ENCODE measurements around the gene TYMS.

Gene TYMS

GRCh38 chr18:647304-647703 lies 10.1 kb upstream of the TYMS start:
- DNase-seq = no peak

GRCh38 chr18:649341-649740 lies 8.1 kb upstream of the TYMS start:
- DNase-seq = no peak

DNA sequence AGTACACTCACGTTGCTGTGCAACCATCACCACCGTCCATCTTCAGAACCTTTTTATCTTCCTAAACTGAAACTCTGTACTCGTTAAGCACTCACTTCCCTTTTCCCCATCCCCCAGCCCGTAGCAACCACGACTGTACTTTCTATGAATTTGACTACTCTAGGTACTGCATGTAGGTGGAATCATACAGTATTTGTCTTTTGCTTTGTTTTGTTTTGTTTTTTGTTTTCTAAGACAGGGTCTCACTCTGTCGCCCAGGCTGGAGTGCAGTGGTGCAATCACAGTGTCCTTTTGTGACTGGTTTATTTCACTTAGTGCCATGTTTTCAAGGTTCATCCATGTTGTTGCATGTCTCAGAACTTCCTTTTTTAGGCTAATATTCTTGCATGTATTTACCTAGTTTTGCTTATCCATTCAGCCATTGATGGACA lies 7.0 kb upstream of the TYMS start:
- DNase-seq = no peak

GRCh38 chr18:652131-652530 lies 5.3 kb upstream of the TYMS start:
- no peak for DNase-seq

GRCh38 chr18:653512-653911 lies 3.9 kb upstream of the TYMS start:
- DNase-seq = no peak

DNA sequence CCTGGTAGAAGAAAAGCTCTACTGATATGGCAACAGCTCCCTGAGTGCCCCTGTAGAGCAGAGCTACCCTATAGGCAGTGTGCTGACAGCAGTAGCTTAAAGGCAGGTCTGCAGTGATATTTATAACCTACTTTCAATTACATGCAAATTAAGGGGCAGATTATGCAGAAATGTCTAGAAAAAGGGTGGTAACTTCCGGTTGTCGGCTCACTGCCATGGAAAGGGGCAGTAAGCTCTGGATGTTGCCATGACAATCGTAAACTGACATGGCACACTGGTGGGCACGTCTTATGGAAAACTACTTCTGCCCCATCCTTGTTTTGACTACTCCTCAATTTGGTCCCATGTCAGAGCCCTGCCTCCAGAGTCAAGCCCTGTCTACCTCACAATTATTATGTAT lies 2.9 kb upstream of the TYMS start:
- DNase-seq = no peak

DNA sequence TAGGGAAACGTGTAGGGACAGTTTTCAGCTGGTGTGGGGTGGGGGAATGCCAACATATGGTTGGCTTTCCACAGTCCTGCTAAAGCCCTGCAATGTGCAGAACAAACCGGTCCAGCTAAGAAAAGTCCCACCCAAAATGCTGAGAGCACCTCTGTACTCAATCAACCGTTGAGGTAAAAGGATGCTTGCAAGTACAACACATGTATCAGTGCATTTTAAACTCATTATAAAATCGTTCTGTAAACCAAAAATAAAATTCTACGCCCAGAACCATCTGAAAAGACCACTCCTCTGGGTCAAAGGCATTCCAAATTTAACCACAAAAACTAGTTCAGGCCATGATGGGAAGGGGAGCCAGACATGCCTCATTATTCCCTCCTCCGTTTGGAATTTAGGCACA lies 2.0 kb upstream of the TYMS start:
- DNase-seq = peak; percentile 64

- peak; percentile 91 for DNase-seq
Measured at GRCh38 chr18:658001-658946, 821 bp downstream of the TYMS start.

- no peak for DNase-seq
Measured at GRCh38 chr18:658947-659533, 1.6 kb downstream of the TYMS start.

- no peak for DNase-seq
Measured at GRCh38 chr18:659597-659996, 2.1 kb downstream of the TYMS start.

GRCh38 chr18:662197-662596 lies 4.7 kb downstream of the TYMS start:
- no peak for DNase-seq

GRCh38 chr18:666177-666576 lies 8.7 kb downstream of the TYMS start:
- no peak for DNase-seq

GRCh38 chr18:666628-667027 lies 9.2 kb downstream of the TYMS start:
- no peak for DNase-seq

GRCh38 chr18:668260-668659 lies 10.8 kb downstream of the TYMS start:
- no peak for DNase-seq

DNA sequence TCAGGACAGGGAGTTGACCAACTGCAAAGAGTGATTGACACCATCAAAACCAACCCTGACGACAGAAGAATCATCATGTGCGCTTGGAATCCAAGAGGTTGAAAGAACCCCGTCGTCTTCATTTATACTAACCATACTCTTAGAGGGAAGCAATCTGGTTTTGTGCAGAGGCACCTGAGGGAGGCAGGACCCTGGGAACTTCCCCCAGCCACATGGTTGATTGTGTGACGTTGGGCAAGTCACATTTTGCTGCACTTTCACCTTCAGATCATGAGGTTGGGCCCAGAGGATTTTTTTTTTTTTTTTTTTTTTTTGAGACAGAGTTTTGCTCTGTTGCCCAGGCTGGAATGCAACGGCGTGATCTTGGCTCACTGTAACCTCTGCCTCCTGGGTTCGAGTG lies 11.6 kb downstream of the TYMS start:
- DNase-seq = no peak

DNA sequence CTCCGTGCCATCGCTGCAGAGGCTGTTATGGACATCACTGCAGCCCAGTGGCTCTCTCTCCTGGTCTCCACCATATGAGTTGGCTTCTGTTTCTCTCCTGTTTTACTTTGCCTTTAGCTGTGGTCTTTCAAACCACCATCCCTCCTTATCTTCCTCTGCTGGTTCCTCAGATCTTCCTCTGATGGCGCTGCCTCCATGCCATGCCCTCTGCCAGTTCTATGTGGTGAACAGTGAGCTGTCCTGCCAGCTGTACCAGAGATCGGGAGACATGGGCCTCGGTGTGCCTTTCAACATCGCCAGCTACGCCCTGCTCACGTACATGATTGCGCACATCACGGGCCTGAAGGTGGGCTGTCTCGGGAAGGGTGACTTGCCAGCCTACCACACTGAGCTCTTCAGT lies 13.1 kb downstream of the TYMS start:
- no peak for DNase-seq

DNA sequence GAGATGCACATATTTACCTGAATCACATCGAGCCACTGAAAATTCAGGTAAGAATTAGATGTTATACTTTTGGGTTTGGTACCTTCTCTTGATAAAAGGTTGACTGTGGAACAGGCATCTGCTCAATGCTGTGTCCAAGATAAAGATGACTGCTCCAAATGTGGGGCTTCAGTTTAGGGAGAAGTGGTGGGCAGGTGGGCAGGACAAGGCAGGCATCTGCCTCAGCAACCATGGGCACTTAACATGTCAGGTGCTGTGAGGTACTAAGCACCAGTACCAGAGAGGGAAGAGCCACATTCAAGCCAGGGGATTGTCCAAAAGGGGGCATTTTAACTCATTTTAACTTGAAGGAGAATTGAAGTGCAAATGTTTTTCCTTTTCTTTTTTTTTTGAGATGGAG lies 14.0 kb downstream of the TYMS start:
- DNase-seq = no peak

DNA sequence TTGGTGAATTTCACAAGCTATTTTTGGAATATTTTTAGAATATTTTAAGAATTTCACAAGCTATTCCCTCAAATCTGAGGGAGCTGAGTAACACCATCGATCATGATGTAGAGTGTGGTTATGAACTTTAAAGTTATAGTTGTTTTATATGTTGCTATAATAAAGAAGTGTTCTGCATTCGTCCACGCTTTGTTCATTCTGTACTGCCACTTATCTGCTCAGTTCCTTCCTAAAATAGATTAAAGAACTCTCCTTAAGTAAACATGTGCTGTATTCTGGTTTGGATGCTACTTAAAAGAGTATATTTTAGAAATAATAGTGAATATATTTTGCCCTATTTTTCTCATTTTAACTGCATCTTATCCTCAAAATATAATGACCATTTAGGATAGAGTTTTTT lies 15.9 kb downstream of the TYMS start:
- DNase-seq = no peak

- DNase-seq = no peak
Measured at GRCh38 chr18:673769-674168, 16.3 kb downstream of the TYMS start.

GRCh38 chr18:675307-675706 lies 17.9 kb downstream of the TYMS start:
- no peak for DNase-seq

- DNase-seq = no peak
Measured at GRCh38 chr18:676069-676468, 18.6 kb downstream of the TYMS start.

GRCh38 chr18:676736-677135 lies 19.3 kb downstream of the TYMS start:
- no peak for DNase-seq

DNA sequence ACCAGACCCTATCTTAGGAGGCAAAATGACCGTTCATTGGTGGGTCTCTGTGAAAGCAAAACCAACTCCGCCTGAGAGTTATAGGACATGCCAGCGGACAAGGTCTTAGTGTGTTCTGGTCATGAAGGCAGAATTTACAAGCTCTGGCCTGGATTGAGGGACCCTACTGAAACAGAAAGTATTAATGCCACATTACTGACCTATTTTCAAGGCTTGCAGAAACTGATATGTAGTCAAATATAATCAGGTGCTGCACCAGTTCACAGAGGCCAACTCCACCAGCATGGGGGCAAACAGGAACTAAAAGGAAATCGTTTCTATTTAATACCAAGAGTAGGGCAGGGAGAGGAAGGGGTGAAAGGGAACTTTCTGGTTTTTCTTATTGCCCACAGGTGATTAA lies 19.7 kb downstream of the TYMS start:
- DNase-seq = no peak

DNA sequence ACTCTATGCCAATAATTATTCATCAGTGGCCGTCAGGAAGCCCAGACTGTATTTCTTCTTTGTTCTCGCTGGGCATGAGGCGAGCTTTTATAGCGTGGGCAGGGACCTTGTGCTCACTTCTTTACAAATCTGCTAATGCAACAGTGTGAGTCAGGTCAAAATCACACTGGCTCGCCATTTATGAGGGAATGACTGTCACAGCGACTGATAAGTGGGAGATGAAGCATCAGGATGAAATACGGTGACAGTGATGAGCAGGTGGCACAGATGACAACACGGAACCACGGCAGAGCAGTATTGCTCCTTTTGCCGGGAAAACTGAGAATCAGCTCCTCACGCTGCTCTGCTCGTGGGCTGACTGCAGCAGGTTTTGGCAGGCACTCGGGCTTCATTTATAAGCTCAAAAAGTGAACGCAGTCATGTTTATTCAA lies 20.5 kb downstream of the TYMS start:
- DNase-seq = no peak

Data from DMS79 (cell line).